ACC112 (cell line): ENCODE data around the gene KCNA1.

Experiments used
- H2AFZ ChIP-seq: fragments of 200-600 bp; sonication (generic); one replicate; pipeline ENCODE4 v1.6.0; 2017; ENCODE audit warnings: antibody characterized with exemption, low read length; ENCODE audit not compliant: unreplicated experiment
- H3K27ac ChIP-seq: fragments of 200-600 bp; sonication (generic); 2 replicates; pipeline ENCODE4 v1.5.1; 2014; ENCODE audit warnings: low read depth, mild to moderate bottlenecking, antibody characterized with exemption, low read length, moderate library complexity
- H3K27me3 ChIP-seq: fragments of 200-600 bp; sonication (generic); 2 replicates; pipeline ENCODE4 v1.6.1; 2014; ENCODE audit warnings: mild to moderate bottlenecking, antibody characterized with exemption, low read length, moderate library complexity, mixed read lengths; ENCODE audit not compliant: insufficient read depth
- H3K36me3 ChIP-seq: fragments of 200-600 bp; sonication (generic); 2 replicates; pipeline ENCODE4 v1.6.1; 2016; ENCODE audit warnings: mild to moderate bottlenecking, antibody characterized with exemption, low read length, moderate library complexity, mixed read lengths; ENCODE audit not compliant: insufficient read depth
- H3K4me1 ChIP-seq: fragments of 200-600 bp; sonication (generic); one replicate; pipeline ENCODE4 v1.6.1; 2016; ENCODE audit warnings: low read length, mixed read lengths; ENCODE audit not compliant: insufficient read depth, unreplicated experiment, control insufficient read depth
- H3K4me3 ChIP-seq: fragments of 200-600 bp; sonication (generic); 2 replicates; pipeline ENCODE4 v1.5.1; 2014; ENCODE audit warnings: mild to moderate bottlenecking, low read depth, low read length
- H3K79me2 ChIP-seq: fragments of 200-600 bp; sonication (generic); one replicate; pipeline ENCODE4 v1.6.0; 2016; ENCODE audit warnings: low read length; ENCODE audit not compliant: control insufficient read depth, unreplicated experiment, insufficient read depth

The KCNA1 gene

GRCh38 chr12:4959381-4959780, 49.7 kb downstream of the KCNA1 start:
- Histone ChIP-seq H3K79me2 (no peaks in the 10 kb centered on the region), H3K4me3 (no peak overlapping the region), H3K27ac (no peak overlapping the region), H3K4me1 (no peaks in the 10 kb centered on the region), H3K27me3 (no peaks in the 10 kb centered on the region), H2AFZ (no peak overlapping the region), H3K36me3 (no peaks in the 10 kb centered on the region)

GRCh38 chr12:4960030-4960429, 50.3 kb downstream of the KCNA1 start:
- no peaks in the 10 kb centered on the region for H3K27me3 ChIP-seq
- no peaks in the 10 kb centered on the region for H3K36me3 ChIP-seq
- no peaks in the 10 kb centered on the region for H3K4me1 ChIP-seq
- no peak overlapping the region for H3K4me3 ChIP-seq
- no peak overlapping the region for H3K27ac ChIP-seq
- H3K79me2 ChIP-seq, result no peaks in the 10 kb centered on the region
- H2AFZ ChIP-seq, result no peak overlapping the region

DNA sequence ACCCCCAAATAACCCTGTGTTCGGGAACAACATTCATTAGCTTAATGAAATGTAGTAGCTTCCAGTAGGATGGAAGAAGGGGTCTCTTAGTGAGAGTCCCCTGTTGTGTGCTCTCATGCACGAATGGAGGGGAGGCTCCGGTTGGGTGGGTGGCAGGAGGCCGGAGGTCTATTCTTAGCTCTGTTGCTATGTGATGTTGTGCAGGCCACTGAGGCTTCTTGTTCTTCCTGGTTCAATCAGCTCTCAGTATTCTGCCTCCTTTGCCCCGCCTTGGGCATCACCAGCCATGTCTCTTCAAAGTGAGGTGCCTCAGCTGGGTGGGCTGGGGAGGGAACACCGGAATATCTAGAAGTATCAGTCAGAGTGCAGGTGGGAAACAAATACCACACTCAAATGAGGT, 50.8 kb downstream of the KCNA1 start:
- H2AFZ ChIP-seq, result no peak overlapping the region
- H3K27me3 ChIP-seq, result no peaks in the 10 kb centered on the region
- no peaks in the 10 kb centered on the region for H3K79me2 ChIP-seq
- H3K4me3 ChIP-seq, result no peak overlapping the region
- H3K36me3 ChIP-seq, result no peaks in the 10 kb centered on the region
- H3K4me1 ChIP-seq, result no peaks in the 10 kb centered on the region
- no peak overlapping the region for H3K27ac ChIP-seq

- H3K4me3 ChIP-seq, result no peak overlapping the region
- H3K79me2 ChIP-seq, result no peaks in the 10 kb centered on the region
- H3K36me3 ChIP-seq, result no peaks in the 10 kb centered on the region
- no peak overlapping the region for H2AFZ ChIP-seq
- H3K4me1 ChIP-seq, result no peaks in the 10 kb centered on the region
- no peak overlapping the region for H3K27ac ChIP-seq
- H3K27me3 ChIP-seq, result no peaks in the 10 kb centered on the region
These were observed 51.6 kb downstream of the KCNA1 start for GRCh38 chr12:4961311-4961710.

- no peaks in the 10 kb centered on the region for H3K4me1 ChIP-seq
- no peak overlapping the region for H3K27ac ChIP-seq
- H2AFZ ChIP-seq, result no peak overlapping the region
- no peak overlapping the region for H3K4me3 ChIP-seq
- no peaks in the 10 kb centered on the region for H3K27me3 ChIP-seq
- no peaks in the 10 kb centered on the region for H3K79me2 ChIP-seq
- no peaks in the 10 kb centered on the region for H3K36me3 ChIP-seq
These were observed 53.1 kb downstream of the KCNA1 start for GRCh38 chr12:4962539-4963486.
